HTR-8/SVneo (cell line): ENCODE results near the gene PFKFB3.
"Not testable (repeated sequence)": the region's sequence is repeated elsewhere in the genome, so short reads cannot be mapped to it uniquely, and the experiment has no call there.

ENCODE experiments used
- DNase-seq: peaks from one replicate; pipeline ENCODE4 v3.0.0; 2011; ENCODE audit warnings: low spot score, mixed read lengths; ENCODE audit not compliant: insufficient read length
- FAIRE-seq: peaks from 2 replicates; lab custom pipeline; 2011; peaks lifted over from hg19 to GRCh38; lab: Jason Lieb, UNC

The PFKFB3 gene

GRCh38 chr10:6202684-6203330 is at the start of gene PFKFB3:
TSS of gene PFKFB3 (plus strand) at chr10:6202932. CDS start at chr10:6203261, 329 bp downstream.
- FAIRE-seq (peak; percentile 88), DNase-seq (peak; percentile 93)

- DNase-seq = no peak
- no peak for FAIRE-seq
Measured at GRCh38 chr10:6153845-6154244, 48.9 kb upstream of the PFKFB3 start.

GRCh38 chr10:6154566-6154965 is 48.2 kb upstream of the PFKFB3 start:
- FAIRE-seq (no peak), DNase-seq (no peak)

- no peak for FAIRE-seq
- no peak for DNase-seq
Measured at GRCh38 chr10:6158276-6158675, 44.5 kb upstream of the PFKFB3 start.

- no peak for FAIRE-seq
Measured at GRCh38 chr10:6161921-6162320, 40.8 kb upstream of the PFKFB3 start.

GRCh38 chr10:6162589-6163356 is 40.0 kb upstream of the PFKFB3 start:
- no peak for DNase-seq
- no peak for FAIRE-seq

More at GRCh38 chr10:6161921-6162320, 40.8 kb upstream of the PFKFB3 start:
- no peak for DNase-seq

GRCh38 chr10:6163364-6164270 is 39.1 kb upstream of the PFKFB3 start:
- DNase-seq (peak; percentile 89), FAIRE-seq (peak; percentile 94)

- no peak for DNase-seq
Measured at GRCh38 chr10:6164271-6165095, 38.2 kb upstream of the PFKFB3 start.

GRCh38 chr10:6165221-6165725 is 37.5 kb upstream of the PFKFB3 start:
- FAIRE-seq = no peak

More at GRCh38 chr10:6164271-6165095, 38.2 kb upstream of the PFKFB3 start:
- FAIRE-seq = no peak

GRCh38 chr10:6165933-6166332 is 36.8 kb upstream of the PFKFB3 start:
- DNase-seq, FAIRE-seq: not testable (repeated sequence)

More at GRCh38 chr10:6165221-6165725, 37.5 kb upstream of the PFKFB3 start:
- DNase-seq = no peak

- no peak for DNase-seq
- FAIRE-seq = no peak
Measured at GRCh38 chr10:6167456-6167855, 35.3 kb upstream of the PFKFB3 start.

- no peak for DNase-seq
- FAIRE-seq = no peak
Measured at GRCh38 chr10:6168084-6168483, 34.6 kb upstream of the PFKFB3 start.

- DNase-seq (no peak), FAIRE-seq (no peak)
Measured at GRCh38 chr10:6170638-6171037, 32.1 kb upstream of the PFKFB3 start.

- no peak for FAIRE-seq
- DNase-seq = no peak
Measured at GRCh38 chr10:6171881-6172695, 30.6 kb upstream of the PFKFB3 start.

- DNase-seq = no peak
- FAIRE-seq = no peak
Measured at GRCh38 chr10:6173203-6173602, 29.5 kb upstream of the PFKFB3 start.

- no peak for FAIRE-seq
- DNase-seq = no peak
Measured at GRCh38 chr10:6174201-6174874, 28.4 kb upstream of the PFKFB3 start.

- FAIRE-seq (no peak), DNase-seq (no peak)
Measured at GRCh38 chr10:6175329-6176055, 27.2 kb upstream of the PFKFB3 start.
